ENCODE data around the gene TTBK1. TPM values are rescaled to one million over a fixed set of nuclear protein-coding genes. Genes with fewer than 3 reads are reported as not detected.

Gene TTBK1
- total RNA-seq, 1 donor from 2014 or later, result 0.27 TPM

DNA sequence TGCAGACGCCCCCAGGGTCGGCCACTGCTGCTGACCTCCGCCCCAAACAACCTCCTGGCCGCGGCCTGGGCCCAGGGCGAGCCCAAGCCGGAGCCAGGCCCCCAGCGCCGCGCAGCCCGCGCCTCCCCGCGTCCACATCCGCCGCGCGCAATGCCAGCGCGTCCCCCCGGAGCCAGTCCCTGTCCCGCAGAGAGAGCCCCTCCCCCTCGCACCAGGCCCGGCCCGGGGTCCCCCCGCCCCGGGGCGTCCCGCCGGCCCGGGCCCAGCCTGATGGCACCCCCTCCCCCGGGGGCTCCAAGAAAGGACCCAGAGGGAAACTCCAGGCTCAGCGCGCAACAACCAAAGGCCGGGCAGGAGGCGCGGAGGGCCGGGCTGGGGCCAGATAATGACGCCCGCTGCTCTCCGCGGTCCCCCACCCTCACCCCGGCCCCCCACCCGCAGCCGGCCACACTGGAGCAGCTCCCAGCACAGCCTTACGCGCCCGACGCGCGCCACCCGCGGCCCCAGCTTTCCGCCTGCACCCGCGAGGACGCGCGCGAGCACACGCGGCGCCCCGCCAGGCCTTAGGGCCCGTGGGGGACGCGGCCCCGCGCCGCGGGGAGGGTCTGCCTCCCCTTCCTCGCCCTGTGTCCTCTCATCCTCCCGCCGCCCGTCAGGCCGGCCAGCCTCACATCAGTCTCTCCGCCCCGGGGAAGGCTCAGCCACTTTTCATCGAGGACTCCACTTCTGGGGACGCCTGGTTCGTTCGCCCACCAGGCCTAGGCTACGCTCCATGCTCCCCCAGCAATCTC lies 41.9 kb downstream of the TTBK1 start:
- H3K4me3 ChIP-seq, result peak overlapping the region; percentile 55
- peaks cover 41% of the 10 kb centered on the region for H3K27me3 ChIP-seq (ENCODE audit: low read depth)
- DNase-seq, result no peak
- H3K27ac ChIP-seq (replicated peaks), result no peak overlapping the region
- TF ChIP-seq, protein P1, sequence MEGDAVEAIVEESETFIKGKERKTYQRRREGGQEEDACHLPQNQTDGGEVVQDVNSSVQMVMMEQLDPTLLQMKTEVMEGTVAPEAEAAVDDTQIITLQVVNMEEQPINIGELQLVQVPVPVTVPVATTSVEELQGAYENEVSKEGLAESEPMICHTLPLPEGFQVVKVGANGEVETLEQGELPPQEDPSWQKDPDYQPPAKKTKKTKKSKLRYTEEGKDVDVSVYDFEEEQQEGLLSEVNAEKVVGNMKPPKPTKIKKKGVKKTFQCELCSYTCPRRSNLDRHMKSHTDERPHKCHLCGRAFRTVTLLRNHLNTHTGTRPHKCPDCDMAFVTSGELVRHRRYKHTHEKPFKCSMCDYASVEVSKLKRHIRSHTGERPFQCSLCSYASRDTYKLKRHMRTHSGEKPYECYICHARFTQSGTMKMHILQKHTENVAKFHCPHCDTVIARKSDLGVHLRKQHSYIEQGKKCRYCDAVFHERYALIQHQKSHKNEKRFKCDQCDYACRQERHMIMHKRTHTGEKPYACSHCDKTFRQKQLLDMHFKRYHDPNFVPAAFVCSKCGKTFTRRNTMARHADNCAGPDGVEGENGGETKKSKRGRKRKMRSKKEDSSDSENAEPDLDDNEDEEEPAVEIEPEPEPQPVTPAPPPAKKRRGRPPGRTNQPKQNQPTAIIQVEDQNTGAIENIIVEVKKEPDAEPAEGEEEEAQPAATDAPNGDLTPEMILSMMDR (IDR thresholded peaks at IDR 0.05; ENCODE audit: borderline replicate concordance), result no peak
- no peaks in the 10 kb centered on the region for H3K9me3 ChIP-seq (replicated peaks)
- H3K4me1 ChIP-seq, result no peaks in the 10 kb centered on the region
- no peaks in the 10 kb centered on the region for H3K36me3 ChIP-seq
- intact Hi-C loops (cut with micrococcal nuclease), result no loop called here

DNA sequence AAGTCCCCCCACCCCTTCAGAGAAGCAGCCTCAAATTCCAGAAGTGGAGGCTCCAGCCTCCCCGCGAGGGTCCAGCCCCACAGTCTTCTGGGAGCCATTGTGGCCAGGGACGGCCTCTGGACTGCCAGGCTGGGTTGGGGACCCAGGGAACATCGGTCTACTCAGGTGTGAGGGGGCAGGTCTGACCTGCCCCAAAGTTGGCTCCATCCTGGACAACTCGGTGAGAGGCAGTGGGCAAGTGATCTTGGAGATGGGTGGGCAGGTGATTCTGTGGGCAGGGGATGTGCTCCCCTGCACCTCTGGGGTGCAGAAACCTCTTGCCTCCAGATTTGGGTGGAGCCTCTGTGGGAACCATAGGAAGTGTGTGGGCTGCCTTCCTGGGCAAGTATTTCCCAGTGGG lies 42.6 kb downstream of the TTBK1 start:
- Histone ChIP-seq H3K4me3 (no peak overlapping the region), H3K9me3 (replicated peaks) (no peaks in the 10 kb centered on the region), H3K27ac (replicated peaks) (no peak overlapping the region), H3K4me1 (no peaks in the 10 kb centered on the region), H3K36me3 (no peaks in the 10 kb centered on the region), H3K27me3 (ENCODE audit: low read depth) (peaks cover 41% of the 10 kb centered on the region)
- intact Hi-C loops (cut with micrococcal nuclease), result no loop called here
- TF ChIP-seq, protein P1 (IDR thresholded peaks at IDR 0.05; ENCODE audit: borderline replicate concordance), result no peak
- no peak for DNase-seq

DNA sequence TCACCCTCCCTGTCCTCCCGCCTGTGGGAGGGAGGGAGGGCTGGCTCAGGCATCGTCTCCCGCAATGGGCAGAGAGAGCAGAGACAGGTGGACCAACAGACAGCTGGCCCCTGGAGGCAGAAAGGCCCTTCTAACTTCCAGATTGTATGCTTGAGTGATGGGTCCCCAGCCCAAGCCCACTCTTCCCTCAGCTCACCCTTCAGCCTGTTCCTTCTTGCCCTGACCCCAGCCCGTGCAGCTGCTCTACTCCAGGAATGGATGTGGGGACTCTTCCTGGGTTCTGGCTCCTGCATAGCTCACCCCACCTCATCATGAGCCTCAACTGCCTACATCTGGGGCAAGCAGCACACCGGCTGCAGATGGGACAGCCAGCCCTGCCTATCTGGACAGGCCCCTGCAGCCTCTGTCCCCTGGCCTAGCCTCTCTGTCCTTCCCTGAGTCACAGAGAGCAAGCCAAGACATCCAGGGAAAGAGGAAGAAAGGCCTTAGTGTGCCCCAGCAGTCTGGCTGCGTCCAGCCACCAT lies 43.2 kb downstream of the TTBK1 start:
- H3K27me3 ChIP-seq (ENCODE audit: low read depth), result peaks cover 41% of the 10 kb centered on the region
- no peak overlapping the region for H3K27ac ChIP-seq (replicated peaks)
- DNase-seq, result no peak
- intact Hi-C loops (cut with micrococcal nuclease), result no loop called here
- H3K36me3 ChIP-seq, result no peaks in the 10 kb centered on the region
- no peaks in the 10 kb centered on the region for H3K9me3 ChIP-seq (replicated peaks)
- H3K4me1 ChIP-seq, result no peaks in the 10 kb centered on the region
- H3K4me3 ChIP-seq, result no peak overlapping the region
- TF ChIP-seq, protein P1 (IDR thresholded peaks at IDR 0.05; ENCODE audit: borderline replicate concordance), result no peak

DNA sequence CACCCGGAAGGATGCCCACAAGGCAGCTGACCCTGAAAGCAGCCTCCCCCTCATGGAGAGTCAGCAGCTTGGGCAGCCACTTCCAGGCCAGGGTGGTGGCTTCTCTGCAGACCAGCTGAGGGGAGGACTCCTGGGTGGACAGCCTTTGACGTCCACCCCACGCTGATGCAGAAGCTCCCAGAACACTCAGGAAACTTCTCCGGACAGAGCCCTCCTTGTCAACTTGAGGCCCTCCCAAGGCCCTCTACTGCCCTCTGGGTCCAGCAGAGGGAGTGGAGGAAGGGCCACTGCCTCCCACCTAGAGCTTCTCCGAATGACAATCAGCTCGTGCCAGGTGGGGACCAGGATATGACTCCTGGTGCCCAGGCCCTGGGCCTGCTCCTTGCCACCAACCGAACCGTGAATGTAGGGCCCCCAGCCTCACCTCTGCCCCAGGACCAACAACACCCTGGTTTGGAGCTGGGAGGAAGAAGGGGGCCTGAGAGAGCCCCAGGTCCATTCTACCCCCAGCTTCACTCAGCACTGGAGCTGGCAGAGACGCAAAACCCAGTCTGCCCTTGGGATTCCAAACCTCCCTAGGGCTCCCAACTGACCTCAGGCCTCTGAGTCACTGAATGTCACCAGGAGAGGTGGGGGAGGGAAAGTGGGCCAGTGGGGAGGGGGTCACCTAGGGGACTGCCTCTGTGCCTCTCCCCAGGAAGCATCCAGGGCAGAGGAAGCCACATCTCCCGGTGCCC lies 43.9 kb downstream of the TTBK1 start:
- Histone ChIP-seq H3K4me3 (no peak overlapping the region), H3K9me3 (replicated peaks) (no peaks in the 10 kb centered on the region), H3K27me3 (ENCODE audit: low read depth) (peaks cover 41% of the 10 kb centered on the region), H3K27ac (replicated peaks) (no peak overlapping the region), H3K4me1 (no peaks in the 10 kb centered on the region), H3K36me3 (no peaks in the 10 kb centered on the region)
- DNase-seq, result no peak
- intact Hi-C loops (cut with micrococcal nuclease), result no loop called here
- TF ChIP-seq, protein P1 (IDR thresholded peaks at IDR 0.05; ENCODE audit: borderline replicate concordance), result peak; percentile 32

DNA sequence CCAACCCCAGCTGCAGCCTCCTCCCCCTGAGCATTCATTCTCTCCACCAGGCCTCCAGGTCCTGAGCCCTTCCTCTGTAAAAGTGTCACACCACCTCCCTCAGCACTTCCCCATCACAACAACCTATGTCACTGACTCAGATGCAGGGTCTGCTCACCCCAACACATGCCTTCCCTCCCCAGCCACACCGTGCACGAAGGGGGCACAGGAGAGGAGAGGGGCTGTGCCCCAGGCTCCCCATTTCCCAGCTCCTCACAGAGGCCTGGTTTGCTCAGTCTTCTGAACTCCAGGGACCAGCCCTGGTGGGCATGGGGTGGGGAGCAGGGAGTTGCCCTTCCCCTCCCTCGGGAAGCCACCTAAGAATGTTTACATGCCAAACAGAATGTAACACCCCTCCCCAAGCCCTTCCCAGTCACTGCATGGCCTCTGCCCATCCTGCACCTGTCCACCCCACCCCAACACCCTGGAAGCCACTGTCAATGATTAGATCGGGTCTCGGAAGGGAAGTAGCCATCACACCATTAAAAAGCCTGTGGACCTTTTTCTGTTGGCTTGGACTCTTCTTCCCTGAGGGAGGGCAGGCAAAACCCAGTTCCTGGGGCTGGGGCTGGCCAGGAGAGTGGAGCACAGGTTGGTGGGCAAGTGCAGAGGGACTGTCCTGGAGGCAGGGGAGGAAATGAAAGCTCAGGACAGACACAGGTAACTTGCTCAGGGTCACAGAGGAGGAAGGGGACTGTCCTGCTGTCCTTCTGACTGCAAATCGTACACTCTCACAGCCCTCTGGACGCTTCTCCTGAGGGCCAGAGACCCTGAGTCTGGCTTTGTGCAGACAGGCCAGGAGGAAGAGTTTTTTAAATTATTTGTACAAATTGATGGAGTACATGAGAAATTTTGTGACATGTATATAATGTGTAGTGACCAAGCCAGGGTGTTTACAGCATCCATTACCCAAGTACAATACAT lies 44.7 kb downstream of the TTBK1 start:
- no peak for DNase-seq
- TF ChIP-seq, protein P1 (IDR thresholded peaks at IDR 0.05; ENCODE audit: borderline replicate concordance), result no peak
- H3K36me3 ChIP-seq, result no peaks in the 10 kb centered on the region
- no peaks in the 10 kb centered on the region for H3K9me3 ChIP-seq (replicated peaks)
- no peaks in the 10 kb centered on the region for H3K4me1 ChIP-seq
- H3K27ac ChIP-seq (replicated peaks), result no peak overlapping the region
- no peak overlapping the region for H3K4me3 ChIP-seq
- peaks cover 33% of the 10 kb centered on the region for H3K27me3 ChIP-seq (ENCODE audit: low read depth)
- intact Hi-C loops (cut with micrococcal nuclease), result no loop called here

Data from left ventricle myocardium inferior (tissue), 1 donor.